ENCODE data around the gene DIP2C.

DNA sequence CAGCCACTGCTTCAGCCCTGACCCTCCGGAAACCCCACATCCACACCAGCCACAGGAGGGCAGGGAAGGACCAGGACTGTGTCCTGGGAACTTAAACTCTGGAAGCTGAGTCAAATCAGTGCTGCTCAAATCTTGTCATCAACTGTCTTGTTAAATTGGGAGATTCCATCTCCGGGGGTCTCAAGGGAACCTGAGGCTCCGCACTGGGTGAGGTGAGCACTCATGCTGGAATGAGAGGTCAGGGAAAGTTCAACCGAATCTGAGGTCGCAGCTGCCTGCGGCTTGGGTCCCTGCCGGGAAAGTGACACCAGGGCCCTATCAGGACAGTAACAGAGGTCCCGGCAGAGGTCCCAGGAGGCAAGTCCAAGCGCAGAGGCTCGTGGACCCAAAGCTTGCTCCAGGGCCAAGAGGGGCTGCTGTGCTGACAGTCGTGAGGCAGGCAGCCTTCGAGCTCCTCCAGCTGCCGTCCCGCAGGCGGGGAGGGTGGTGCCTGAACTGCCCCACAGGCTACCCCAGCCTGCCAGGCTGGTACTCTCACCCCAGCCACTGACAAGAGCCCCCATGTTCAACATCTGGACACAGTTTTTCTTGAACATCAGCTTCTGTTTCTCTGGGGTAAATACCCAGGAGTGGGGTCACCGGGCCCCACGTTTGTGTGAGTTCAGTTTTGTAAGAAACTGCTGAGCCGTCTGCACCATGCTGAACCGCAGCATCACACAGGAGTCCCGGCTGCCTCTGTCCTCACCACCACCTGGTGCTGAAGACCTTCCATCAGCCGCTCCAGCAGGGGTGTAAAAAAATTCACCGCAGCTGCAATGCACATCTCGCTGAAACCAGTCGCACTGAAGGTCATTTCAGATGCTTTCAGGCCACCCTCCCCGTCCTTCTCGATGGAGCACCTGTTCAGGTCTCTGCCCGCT, 101.0 kb downstream of the DIP2C start:
- TF ChIP-seq, protein P1, sequence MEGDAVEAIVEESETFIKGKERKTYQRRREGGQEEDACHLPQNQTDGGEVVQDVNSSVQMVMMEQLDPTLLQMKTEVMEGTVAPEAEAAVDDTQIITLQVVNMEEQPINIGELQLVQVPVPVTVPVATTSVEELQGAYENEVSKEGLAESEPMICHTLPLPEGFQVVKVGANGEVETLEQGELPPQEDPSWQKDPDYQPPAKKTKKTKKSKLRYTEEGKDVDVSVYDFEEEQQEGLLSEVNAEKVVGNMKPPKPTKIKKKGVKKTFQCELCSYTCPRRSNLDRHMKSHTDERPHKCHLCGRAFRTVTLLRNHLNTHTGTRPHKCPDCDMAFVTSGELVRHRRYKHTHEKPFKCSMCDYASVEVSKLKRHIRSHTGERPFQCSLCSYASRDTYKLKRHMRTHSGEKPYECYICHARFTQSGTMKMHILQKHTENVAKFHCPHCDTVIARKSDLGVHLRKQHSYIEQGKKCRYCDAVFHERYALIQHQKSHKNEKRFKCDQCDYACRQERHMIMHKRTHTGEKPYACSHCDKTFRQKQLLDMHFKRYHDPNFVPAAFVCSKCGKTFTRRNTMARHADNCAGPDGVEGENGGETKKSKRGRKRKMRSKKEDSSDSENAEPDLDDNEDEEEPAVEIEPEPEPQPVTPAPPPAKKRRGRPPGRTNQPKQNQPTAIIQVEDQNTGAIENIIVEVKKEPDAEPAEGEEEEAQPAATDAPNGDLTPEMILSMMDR (IDR thresholded peaks at IDR 0.05), result no peak
- no peak for TF ChIP-seq POLR2A (IDR thresholded peaks at IDR 0.05)
